Stimulated activated naive CD8-positive, alpha-beta T cell treated with anti-CD3 and anti-CD28 coated beads, Interleukin-15, Interleukin-2, amounts not matched to agents 100 U/mL and 50 U/mL, for 24 hours (primary cell): ENCODE results near the gene VPS37D.

Source experiments
- ATAC-seq: fragments of 150-1000 bp; cut with Tn5 transposase; one replicate; pipeline ENCODE4 v1.10.0; 2021
- DNase-seq: peaks from one replicate; pipeline ENCODE4 v3.0.0; 2021

VPS37D gene

GRCh38 chr7:73680501-73680900 is 12.9 kb downstream of the VPS37D start:
- DNase-seq (no peak), ATAC-seq (no peak)

GRCh38 chr7:73681031-73681430 is 13.4 kb downstream of the VPS37D start:
- DNase-seq (no peak), ATAC-seq (no peak)

- DNase-seq (peak; percentile 30), ATAC-seq (no peak)
Measured at GRCh38 chr7:73682745-73683055, 15.1 kb downstream of the VPS37D start.

- ATAC-seq (peak; percentile 94), DNase-seq (peak; percentile 98)
Measured at GRCh38 chr7:73683056-73683787, 15.6 kb downstream of the VPS37D start, which contains the start of the genes BUD23 and DNAJC30. TSS of gene BUD23 (plus strand) at chr7:73683597. CDS start at chr7:73683626, 29 bp downstream. TSS of gene DNAJC30 (minus strand) at chr7:73683453. CDS start at chr7:73683423, 30 bp downstream.

- peak; percentile 30 for DNase-seq
- peak; percentile 0 for ATAC-seq
Measured at GRCh38 chr7:73683788-73684693, 16.4 kb downstream of the VPS37D start.

- no peak for DNase-seq
- no peak for ATAC-seq
Measured at GRCh38 chr7:73685311-73685710, 17.7 kb downstream of the VPS37D start.

GRCh38 chr7:73688288-73688687 is 20.7 kb downstream of the VPS37D start:
- DNase-seq (no peak), ATAC-seq (no peak)

GRCh38 chr7:73690646-73691045 is 23.0 kb downstream of the VPS37D start:
- ATAC-seq (no peak), DNase-seq (no peak)

GRCh38 chr7:73696372-73696771 is 28.7 kb downstream of the VPS37D start:
- ATAC-seq (no peak), DNase-seq (no peak)

GRCh38 chr7:73698410-73698809 is 30.8 kb downstream of the VPS37D start:
- ATAC-seq (no peak), DNase-seq (no peak)

GRCh38 chr7:73699370-73700068 is 31.9 kb downstream of the VPS37D start:
- DNase-seq (no peak), ATAC-seq (no peak)

- DNase-seq: no peak
- no peak for ATAC-seq
Measured at GRCh38 chr7:73700069-73700423, 32.4 kb downstream of the VPS37D start.

GRCh38 chr7:73700581-73701134 is 33.0 kb downstream of the VPS37D start:
- no peak for DNase-seq
- ATAC-seq: no peak

- ATAC-seq: no peak
- peak; percentile 50 for DNase-seq
Measured at GRCh38 chr7:73701357-73701995, 33.8 kb downstream of the VPS37D start.

- DNase-seq (no peak), ATAC-seq (no peak)
Measured at GRCh38 chr7:73702226-73702625, 34.6 kb downstream of the VPS37D start.

GRCh38 chr7:73702665-73703064 is 35.0 kb downstream of the VPS37D start:
- ATAC-seq: no peak
- no peak for DNase-seq

- no peak for ATAC-seq
Measured at GRCh38 chr7:73703225-73703624, 35.6 kb downstream of the VPS37D start.

GRCh38 chr7:73703757-73704639 is 36.4 kb downstream of the VPS37D start:
- ATAC-seq (peak; percentile 50), DNase-seq (peak; percentile 53)

More at GRCh38 chr7:73703225-73703624, 35.6 kb downstream of the VPS37D start:
- DNase-seq: no peak

GRCh38 chr7:73704640-73705550 is 37.3 kb downstream of the VPS37D start:
- DNase-seq (no peak), ATAC-seq (no peak)

- ATAC-seq: no peak
Measured at GRCh38 chr7:73705551-73705920, 37.9 kb downstream of the VPS37D start.

More at GRCh38 chr7:73705551-73705920, 37.9 kb downstream of the VPS37D start:
- no peak for DNase-seq
